Esophagus squamous epithelium (tissue), 5 donors: ENCODE results near the gene TRMT44. TPM values are rescaled to one million over a fixed set of nuclear protein-coding genes. Genes with fewer than 3 reads are reported as not detected.
"Not testable (repeated sequence)": the region's sequence is repeated elsewhere in the genome, so short reads cannot be mapped to it uniquely, and the experiment has no call there.

Experiments
- DNase-seq: peaks from one replicate; lab custom pipeline; 2025; lab: John Stamatoyannopoulos, UW
- H3K27ac ChIP-seq, 4 donors: fragments of 200-600 bp; sonication (generic); one replicate each; pipeline ENCODE4 v1.5.1; 2016 to 2019; ENCODE audit warnings: mild to moderate bottlenecking in 1 of 4
- H3K27me3 ChIP-seq, 4 donors: fragments of 200-600 bp; sonication (generic); 1 replicate in 3 of 4; 2 replicates in 1 of 4; pipeline versions ENCODE4 v1.5.1 to v1.6.0; 2017 to 2021; ENCODE audit warnings: antibody characterized with exemption in 1 of 4
- H3K36me3 ChIP-seq, 3 donors: fragments of 200-600 bp; sonication (generic); one replicate each; pipeline ENCODE4 v1.5.1; 2016 to 2019
- H3K4me1 ChIP-seq, 3 donors: fragments of 200-600 bp; sonication (generic); one replicate each; pipeline ENCODE4 v1.5.1; 2017 to 2019
- H3K4me3 ChIP-seq, 4 donors: fragments of 200-600 bp; sonication (generic); 1 replicate in 3 of 4; 2 replicates in 1 of 4; pipeline ENCODE4 v1.5.1; 2016 to 2019; ENCODE audit warnings: mild to moderate bottlenecking in 2 of 4, moderate library complexity in 1 of 4
- H3K9me3 ChIP-seq, 3 donors: fragments of 200-600 bp; sonication (generic); one replicate each; pipeline ENCODE4 v1.5.1; 2016 to 2019
- POLR2A ChIP-seq, 4 donors: fragments of 450-650 bp; IDR thresholded peaks; one replicate each; pipeline ENCODE4 v1.6.1; 2017; ENCODE audit warnings: antibody characterized with exemption in 4 of 4, mild to moderate bottlenecking in 4 of 4, moderate library complexity in 3 of 4
- WGBS, 2 donors: methylation state at CpG; one replicate each; pipeline ENCODE4 v1.1.5; 2018; 5-methylcytosine and 5-hydroxymethylcytosine counted together
- intact Hi-C: fragments of 100-400 bp; cut with DNase I; formaldehyde crosslinking; loops from one replicate; pipeline ENCODE4 v1.15.0; 2022
- total RNA-seq, 4 donors: library from RNA; depleted of rRNA; stranded (reverse); fragments of >200 nt; gene quantifications; one replicate each; pipeline ENCODE4 v1.1.0, GENCODE V29; 2016
- TF ChIP-seq, protein P1 (sequence below), 6 experiments: fragments of 450-650 bp in 4 of 6; fragments of 200-600 bp in 2 of 6; sonication (generic) in 2 of 6; IDR thresholded peaks; one replicate each; pipeline ENCODE4 v1.5.1; 2016 to 2019; ENCODE audit warnings: antibody characterized with exemption in 6 of 6, mild to moderate bottlenecking in 4 of 6, moderate library complexity in 4 of 6
- donor health status: DM: yes; HTN: yes; CAD: no.

TRMT44 gene
- total RNA-seq, 4 donors from 2014 or later, result 26.8 to 31.7 (median 28.8) TPM

DNA sequence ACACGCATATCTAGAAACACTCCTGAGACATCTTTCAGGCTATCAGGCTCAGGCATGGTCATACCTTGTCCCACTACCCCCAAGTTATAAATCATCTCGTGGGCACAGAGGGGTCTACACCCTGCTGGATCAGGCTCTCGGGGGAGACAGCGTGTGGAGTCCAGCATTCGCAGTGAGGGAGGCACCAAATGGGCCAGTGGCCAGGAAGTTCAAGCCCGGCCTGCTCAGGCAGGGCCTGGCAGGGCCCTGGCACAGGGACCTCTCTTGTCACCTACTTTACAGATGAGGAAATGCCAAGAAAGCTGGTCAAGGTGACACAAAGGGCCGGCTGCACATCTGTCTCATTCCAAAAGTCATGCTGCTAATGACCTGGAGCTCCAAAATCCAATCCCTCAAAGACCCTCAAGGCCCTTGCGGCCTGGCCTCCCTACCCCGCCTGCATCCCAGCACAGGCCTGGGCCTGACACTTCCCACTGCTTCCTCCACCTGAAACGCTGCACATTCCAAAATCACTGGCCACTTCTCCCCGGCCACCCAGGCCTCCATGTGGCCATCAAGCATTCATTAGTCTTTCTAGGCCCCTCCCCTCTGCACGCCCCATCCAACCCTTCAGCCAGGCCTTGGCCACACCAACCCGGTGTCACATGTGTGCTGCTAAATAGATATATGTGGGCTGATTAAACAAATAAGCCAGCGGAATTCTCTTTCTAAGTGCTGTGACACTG is 35.6 kb upstream of the TRMT44 start:
- Histone ChIP-seq H3K4me1 (peaks cover 12 to 47% (median 24%) of the 10 kb centered on the region in 3 donors), H3K9me3 (no peaks in the 10 kb centered on the region), H3K27me3 (no peaks in the 10 kb centered on the region), H3K36me3 (peaks cover 0 to 96% (median 7%) of the 10 kb centered on the region in 3 donors), H3K4me3 (no peak overlapping the region), H3K27ac (no peak overlapping the region)
- intact Hi-C loops, result loop anchor here (5.0 kb wide), 1 partner anchor 163 kb away; no protein-coding TSS in a partner anchor
- 78 to 83% methylated on average over 10 to 12 of the region's 14 CpGs for WGBS, 2 donors
- TF ChIP-seq, protein P1, sequence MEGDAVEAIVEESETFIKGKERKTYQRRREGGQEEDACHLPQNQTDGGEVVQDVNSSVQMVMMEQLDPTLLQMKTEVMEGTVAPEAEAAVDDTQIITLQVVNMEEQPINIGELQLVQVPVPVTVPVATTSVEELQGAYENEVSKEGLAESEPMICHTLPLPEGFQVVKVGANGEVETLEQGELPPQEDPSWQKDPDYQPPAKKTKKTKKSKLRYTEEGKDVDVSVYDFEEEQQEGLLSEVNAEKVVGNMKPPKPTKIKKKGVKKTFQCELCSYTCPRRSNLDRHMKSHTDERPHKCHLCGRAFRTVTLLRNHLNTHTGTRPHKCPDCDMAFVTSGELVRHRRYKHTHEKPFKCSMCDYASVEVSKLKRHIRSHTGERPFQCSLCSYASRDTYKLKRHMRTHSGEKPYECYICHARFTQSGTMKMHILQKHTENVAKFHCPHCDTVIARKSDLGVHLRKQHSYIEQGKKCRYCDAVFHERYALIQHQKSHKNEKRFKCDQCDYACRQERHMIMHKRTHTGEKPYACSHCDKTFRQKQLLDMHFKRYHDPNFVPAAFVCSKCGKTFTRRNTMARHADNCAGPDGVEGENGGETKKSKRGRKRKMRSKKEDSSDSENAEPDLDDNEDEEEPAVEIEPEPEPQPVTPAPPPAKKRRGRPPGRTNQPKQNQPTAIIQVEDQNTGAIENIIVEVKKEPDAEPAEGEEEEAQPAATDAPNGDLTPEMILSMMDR (IDR thresholded peaks at IDR 0.05), result no peak
- no peak for TF ChIP-seq POLR2A (IDR thresholded peaks at IDR 0.05)
- no peak for DNase-seq

DNA sequence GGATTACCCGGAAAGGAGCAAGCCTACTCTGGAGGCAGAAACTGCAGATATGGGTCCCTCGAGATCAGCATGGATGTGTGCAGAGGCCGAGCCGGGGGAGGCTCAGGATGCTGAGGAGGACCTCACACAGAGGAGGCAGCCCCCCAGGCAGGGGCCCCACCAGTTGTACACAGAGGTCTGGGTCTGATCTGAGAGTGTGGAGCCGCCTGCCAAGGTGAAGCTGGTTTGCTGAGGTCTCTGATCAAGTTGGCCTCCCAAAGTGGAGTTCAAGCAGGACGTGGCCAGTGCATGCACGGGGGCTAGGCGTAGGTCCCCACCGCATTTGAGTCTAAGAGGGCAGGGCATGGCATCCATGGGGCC is 35.1 kb upstream of the TRMT44 start:
- Histone ChIP-seq H3K4me3 (no peak overlapping the region), H3K27ac (no peak overlapping the region), H3K4me1 (peaks cover 12 to 51% (median 24%) of the 10 kb centered on the region in 3 donors), H3K27me3 (no peaks in the 10 kb centered on the region), H3K9me3 (no peaks in the 10 kb centered on the region), H3K36me3 (peaks cover 0 to 94% (median 7%) of the 10 kb centered on the region in 3 donors)
- TF ChIP-seq POLR2A (IDR thresholded peaks at IDR 0.05), result no peak
- TF ChIP-seq, protein P1 (IDR thresholded peaks at IDR 0.05), result no peak
- no peak for DNase-seq
- WGBS, 2 donors, result 80 to 94% methylated on average over 2 to 5 of the region's 9 CpGs
- intact Hi-C loops, result no loop called here

DNA sequence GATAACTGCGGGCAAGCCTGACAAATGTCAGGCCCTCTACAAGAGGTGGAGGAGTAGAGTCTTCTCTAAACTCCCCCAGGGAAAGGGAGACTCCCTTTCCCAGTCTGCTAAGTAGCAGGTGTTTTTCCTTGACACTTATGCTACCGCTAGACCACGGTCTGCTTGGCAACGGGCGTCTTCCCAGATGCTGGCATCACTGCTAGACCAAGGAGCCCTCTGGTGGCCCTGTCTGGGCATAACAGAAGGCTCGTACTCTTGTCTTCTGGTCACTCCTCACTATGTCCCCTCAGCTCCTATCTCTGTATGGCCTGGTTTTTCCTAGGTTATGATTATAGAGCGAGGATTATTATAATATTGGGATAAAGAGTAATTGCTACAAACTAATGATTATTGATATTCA is 33.7 kb upstream of the TRMT44 start:
- 61 to 79% methylated on average over 7 of the region's 7 CpGs for WGBS, 2 donors
- peaks cover 11 to 44% (median 20%) of the 10 kb centered on the region in 3 donors for H3K4me1 ChIP-seq
- intact Hi-C loops, result not testable (repeated sequence)

DNA sequence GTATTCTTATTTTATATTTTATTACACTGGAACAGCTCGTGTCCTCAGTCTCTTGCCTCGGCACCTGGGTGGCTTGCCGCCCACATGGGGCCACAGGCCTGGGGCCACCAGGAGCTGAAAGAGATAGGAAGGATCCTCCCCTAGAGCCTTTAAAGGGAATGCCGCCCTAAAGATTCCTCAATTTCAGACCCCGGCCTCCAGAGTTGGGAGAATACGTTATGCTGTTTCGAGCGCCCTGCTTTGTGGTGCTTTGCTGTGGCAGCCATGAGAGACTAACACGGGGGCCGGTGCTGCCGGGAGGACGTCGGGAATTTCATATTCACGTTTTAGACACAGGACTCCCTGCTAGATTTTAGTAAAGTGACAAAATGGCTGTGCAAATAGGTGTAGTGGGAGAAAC is 33.3 kb upstream of the TRMT44 start:
- no peak for TF ChIP-seq POLR2A (IDR thresholded peaks at IDR 0.05)
- H3K36me3 ChIP-seq, result peaks cover 0 to 93% (median 7%) of the 10 kb centered on the region in 3 donors
- DNase-seq, result no peak
- peaks cover 7 to 40% (median 15%) of the 10 kb centered on the region in 3 donors for H3K4me1 ChIP-seq
- intact Hi-C loops, result no loop called here
- H3K9me3 ChIP-seq, result no peaks in the 10 kb centered on the region
- 94 to 98% methylated on average over 13 to 14 of the region's 14 CpGs for WGBS, 2 donors
- no peak overlapping the region for H3K4me3 ChIP-seq
- no peaks in the 10 kb centered on the region for H3K27me3 ChIP-seq
- H3K27ac ChIP-seq, result no peak overlapping the region

More for the DNA sequence above, 33.7 kb upstream of the TRMT44 start:
- H3K27ac ChIP-seq, H3K27me3 ChIP-seq, H3K4me3 ChIP-seq, H3K9me3 ChIP-seq, DNase-seq: not testable (repeated sequence)
- TF ChIP-seq, protein P1 (IDR thresholded peaks at IDR 0.05), result peak in 5 of 6 experiments; percentile 27 to 62 (median 46)
- peaks cover 0 to 93% (median 7%) of the 10 kb centered on the region in 3 donors for H3K36me3 ChIP-seq

DNA sequence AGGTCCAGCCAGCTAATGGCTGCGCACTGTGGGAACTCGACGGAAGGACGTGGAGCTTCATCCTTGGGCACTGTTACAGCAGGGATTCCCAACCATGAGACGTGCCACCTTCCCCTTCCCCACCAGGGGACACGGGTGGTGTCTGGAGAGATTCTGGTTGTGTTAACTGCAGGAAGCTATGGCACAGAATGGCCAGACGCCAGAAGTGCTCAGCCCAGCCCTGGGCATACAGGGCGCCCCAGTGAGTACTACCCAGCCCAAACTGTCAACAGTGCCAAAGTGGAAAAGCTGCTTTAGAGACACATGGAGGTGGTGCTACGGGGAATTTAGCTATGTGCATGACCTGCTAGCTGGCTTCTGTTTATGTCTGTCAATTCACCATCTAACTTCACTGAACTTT is 32.8 kb upstream of the TRMT44 start:
- Histone ChIP-seq H3K36me3 (peaks cover 0 to 93% (median 7%) of the 10 kb centered on the region in 3 donors), H3K4me1 (peaks cover 2 to 35% (median 11%) of the 10 kb centered on the region in 3 donors), H3K4me3 (no peak overlapping the region), H3K27me3 (no peaks in the 10 kb centered on the region), H3K9me3 (no peaks in the 10 kb centered on the region), H3K27ac (no peak overlapping the region)
- intact Hi-C loops, result no loop called here
- DNase-seq, result no peak
- no peak for TF ChIP-seq POLR2A (IDR thresholded peaks at IDR 0.05)
- TF ChIP-seq, protein P1 (IDR thresholded peaks at IDR 0.05), result no peak
- 88 to 93% methylated on average over 4 to 6 of the region's 9 CpGs for WGBS, 2 donors
